GM15510 (cell line): ENCODE measurements around the gene ZNF622.

Experiments
- POLR2A ChIP-seq: IDR thresholded peaks from 3 replicates; pipeline ENCODE4 v1.6.1; 2011; ENCODE audit warnings: borderline replicate concordance; ENCODE audit not compliant: insufficient read length; ENCODE audit errors: extremely low read depth

Gene ZNF622

GRCh38 chr5:16417398-16418074, 48.1 kb downstream of the ZNF622 start:
- TF ChIP-seq POLR2A = no peak

- no peak for TF ChIP-seq POLR2A
Measured at GRCh38 chr5:16414861-16415260, 50.7 kb downstream of the ZNF622 start.

- TF ChIP-seq POLR2A = no peak
Measured at GRCh38 chr5:16413166-16413860, 52.3 kb downstream of the ZNF622 start.

GRCh38 chr5:16412556-16412955, 53.0 kb downstream of the ZNF622 start:
- TF ChIP-seq POLR2A = no peak

GRCh38 chr5:16411741-16412455, 53.7 kb downstream of the ZNF622 start:
- no peak for TF ChIP-seq POLR2A

GRCh38 chr5:16411235-16411634, 54.4 kb downstream of the ZNF622 start:
- no peak for TF ChIP-seq POLR2A

GRCh38 chr5:16410338-16410737, 55.3 kb downstream of the ZNF622 start:
- TF ChIP-seq POLR2A = no peak

GRCh38 chr5:16406630-16407029, 59.0 kb downstream of the ZNF622 start:
- TF ChIP-seq POLR2A = no peak

- TF ChIP-seq POLR2A = no peak
Measured at GRCh38 chr5:16406023-16406422, 59.6 kb downstream of the ZNF622 start.
